SKM-1 treated with dmso at 0.1 percent for 144 hours (cell line): ENCODE data around the gene SLC7A10.
A peak's percentile ranks its signal among the peaks of the same experiment; 100 is the strongest.

Source experiments
- DNase-seq: peaks from one replicate; lab custom pipeline; 2025; ENCODE audit not compliant: unreplicated experiment; lab: John Stamatoyannopoulos, UW

The SLC7A10 gene

DNA sequence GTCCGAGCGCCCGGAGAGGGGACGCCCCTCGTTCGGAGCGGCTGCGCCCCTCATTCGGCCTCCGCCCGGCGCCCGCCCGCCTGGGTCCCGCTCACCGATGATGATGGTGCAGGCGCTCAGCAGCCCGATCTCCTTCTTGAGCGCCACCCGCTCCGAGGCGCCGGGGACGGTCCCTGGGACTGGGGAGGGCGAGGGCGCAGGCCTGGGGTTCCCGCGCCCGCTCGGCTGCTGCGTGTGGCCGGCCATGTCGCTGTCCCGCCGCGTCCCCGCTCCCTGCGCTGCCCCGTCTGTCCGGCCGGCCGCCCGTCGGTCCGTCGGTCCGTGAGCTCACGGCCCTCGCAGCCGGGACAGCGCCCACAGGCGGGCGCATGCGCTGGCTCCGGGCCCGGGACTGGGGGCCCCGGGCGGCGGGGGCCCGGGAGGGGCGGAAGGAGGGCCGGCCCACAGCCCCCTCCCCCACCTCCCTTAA is at the start of gene SLC7A10:
Gene SLC7A10 (minus strand): TSS at position 393 of the 469 bp plus-strand sequence. CDS start 147 bp downstream, at position 246.
- DNase-seq: no peak

DNA sequence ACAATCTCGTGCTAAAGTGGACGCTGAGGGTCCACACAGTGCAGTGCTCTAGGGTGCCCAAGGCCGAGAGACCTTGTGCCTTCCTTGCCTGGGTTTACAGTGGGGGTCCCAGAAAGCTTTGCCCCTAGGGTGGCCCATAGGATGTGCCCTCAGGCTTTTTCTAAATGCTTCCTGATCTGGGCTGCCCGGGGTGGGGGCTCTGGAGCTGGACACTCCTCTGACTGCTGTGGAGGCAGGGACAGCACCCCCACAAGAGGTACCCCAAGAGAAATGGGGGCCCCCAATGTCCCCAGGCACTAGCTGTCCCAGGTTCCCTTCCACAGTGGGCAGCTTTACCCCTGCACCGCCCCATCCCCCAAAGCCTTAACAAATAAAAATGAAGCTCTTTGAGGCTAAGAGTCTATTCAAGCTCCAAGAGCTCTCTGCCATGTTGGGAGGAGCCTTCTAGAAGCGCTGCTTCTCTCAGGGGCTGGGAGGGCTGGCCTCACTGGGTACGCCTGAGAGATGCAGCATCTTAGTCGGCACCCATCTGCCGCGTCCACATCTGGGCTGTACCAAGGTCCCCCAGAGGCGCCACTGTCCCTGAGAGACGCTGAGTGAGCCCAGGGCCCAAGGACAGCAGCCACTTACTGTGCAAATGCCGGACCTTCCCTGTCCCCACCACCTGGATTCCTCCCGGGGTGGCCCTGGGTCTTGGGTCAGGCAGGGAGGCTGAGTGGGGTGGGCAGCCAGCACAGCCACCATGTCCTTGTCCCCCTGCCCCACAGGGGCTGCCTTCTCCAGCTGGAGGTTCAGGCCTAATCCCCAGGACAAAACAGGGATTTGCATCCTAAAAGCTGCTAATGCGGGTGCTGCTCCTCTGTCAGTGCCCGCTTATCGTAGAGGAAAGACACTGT is 49.3 kb upstream of the SLC7A10 start:
- no peak for DNase-seq

DNA sequence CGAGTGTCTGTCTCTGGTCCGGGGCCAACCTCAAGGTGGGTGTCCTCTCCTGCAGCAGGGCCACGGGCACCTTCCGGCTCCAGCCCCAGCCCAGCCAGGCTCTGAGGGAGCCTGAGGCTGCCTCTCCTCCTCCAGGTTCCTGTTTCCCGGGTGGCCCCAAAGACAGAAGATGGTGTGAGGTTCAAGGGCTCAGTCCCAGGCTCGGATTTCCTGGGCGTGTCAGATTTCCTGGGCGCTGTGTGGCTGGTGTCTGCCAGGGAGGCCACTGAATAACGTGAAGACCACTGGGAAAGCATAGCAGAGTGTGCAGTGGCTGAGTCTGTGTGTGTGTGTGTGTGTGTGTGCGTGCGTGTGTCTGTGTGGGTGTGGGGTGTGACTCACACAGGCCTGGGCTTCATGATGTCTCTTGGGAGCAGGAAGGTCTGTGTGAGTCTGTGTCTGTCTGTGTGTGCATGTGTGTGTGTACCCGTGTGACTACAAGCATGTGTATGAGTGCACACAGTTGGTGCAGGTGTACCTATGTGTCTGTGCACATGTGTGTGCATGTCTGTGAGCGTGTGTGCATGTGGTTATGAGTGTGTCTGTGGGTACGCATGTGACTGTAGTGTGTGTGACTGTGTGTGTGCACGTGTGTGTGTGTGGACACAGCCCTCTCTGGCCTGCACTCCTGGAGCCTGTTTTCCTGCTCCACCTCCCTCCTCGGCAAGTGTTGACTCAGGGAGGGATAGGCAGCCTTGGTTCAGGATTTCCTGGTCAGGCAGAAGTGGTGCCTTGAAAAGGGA is 48.4 kb upstream of the SLC7A10 start:
- DNase-seq: peak; percentile 66

DNA sequence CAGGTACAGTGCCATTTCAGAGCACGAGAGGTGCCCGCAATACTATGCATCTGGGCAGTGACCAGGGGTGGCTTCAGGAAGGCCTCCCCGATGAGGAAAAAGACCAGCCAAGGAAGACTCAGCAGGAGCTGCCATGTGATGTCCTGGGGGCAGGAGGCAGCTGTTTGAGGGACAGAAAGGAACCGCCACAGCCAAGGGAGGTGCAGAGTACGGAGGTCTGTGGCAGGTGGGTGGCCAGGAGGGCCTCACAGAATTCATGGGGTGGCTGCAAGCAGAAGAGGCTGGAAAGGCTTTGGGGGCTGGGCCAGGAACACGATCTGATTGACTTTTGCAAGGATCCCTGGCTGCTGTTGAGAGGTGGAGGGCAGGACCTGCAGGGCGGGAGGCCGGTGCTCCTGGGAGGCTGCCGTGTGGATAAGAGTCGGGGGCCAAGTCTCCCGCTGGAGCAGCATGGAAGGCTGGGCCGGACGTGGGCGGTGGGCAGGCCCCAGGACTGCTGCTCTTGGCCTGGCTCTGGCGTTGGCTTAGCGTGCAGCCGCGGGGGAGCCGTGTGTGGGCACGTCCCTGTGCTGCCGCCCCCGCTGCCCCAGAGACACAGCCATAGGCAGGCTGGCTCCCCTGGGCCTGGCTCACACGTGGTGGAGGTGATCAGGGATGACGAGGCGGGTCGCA is 47.6 kb upstream of the SLC7A10 start:
- DNase-seq: no peak

DNA sequence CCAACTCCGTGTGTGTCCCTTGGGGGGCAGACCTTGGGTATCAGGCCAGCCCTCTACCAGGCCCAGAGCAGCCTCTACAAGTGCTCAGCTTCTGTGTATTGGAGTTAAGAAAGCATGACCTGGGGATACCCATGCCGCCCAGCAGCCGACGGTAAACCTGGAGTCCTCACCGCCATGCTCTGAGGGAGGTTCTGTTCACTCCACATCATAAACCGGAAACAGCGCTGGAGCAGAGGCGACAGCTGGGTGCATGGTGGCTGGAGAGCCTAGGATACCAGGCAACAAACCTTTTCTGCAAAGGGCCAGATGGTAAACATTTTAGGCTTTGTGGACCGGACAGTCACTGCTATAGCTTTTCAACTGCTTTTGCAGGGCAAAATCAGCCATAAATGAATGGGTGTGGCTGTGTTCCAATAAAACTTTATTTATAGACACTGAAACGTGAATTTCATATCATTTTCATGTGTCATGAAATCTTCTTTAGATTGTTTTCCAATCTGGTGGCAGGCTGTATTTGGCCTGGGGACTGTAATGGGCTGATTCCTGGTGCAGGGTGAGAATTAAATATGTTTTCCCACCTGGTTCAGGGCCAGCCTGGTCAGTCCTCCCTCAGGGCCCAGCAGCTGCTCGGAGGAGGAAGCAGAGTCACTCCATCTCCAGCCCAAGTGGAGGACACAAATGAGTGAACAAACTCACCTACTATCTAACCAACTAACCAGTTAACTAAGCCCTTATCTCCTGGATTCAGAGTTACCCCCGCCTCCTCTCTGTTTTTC is 45.8 kb upstream of the SLC7A10 start:
- no peak for DNase-seq

DNA sequence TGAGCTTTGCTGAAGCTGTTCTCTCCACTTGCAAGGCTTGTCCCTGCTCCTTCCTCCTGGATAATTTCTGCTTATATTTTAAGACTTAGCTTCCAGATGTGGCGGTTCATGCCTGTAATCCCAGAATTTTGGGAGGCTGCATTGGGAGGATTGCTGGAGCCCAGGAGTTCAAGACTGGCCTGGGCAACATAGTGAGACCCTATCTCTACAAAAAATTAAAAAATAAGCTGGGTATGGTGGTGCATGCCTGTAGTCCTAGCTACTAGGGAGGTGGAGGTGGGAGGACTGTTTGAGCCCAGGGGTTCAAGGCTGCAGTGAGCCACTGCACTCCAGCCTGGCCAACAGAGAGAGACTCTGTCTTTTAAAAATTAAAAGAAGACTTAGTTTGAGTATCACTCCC is 45.1 kb upstream of the SLC7A10 start:
- no peak for DNase-seq

DNA sequence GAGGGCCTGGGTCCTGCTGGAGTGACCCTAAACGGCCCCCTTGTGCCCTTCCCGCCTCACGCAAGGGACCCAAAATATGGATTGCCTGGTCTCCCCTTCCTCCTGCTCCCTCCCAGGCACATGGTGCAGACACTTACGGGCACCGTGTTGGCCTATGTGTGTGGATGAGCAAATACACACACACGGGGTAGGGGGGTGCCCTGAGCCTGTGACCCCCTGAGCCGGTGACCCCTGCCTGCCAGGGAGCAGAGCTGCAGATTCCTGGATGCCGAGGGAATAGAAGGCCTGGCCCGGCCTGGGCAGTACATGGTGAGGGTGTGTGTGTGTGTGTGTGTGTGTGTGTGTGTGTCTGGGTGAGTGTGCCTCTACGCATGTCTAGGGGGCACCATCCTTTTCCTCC is 43.4 kb upstream of the SLC7A10 start:
- no peak for DNase-seq

DNA sequence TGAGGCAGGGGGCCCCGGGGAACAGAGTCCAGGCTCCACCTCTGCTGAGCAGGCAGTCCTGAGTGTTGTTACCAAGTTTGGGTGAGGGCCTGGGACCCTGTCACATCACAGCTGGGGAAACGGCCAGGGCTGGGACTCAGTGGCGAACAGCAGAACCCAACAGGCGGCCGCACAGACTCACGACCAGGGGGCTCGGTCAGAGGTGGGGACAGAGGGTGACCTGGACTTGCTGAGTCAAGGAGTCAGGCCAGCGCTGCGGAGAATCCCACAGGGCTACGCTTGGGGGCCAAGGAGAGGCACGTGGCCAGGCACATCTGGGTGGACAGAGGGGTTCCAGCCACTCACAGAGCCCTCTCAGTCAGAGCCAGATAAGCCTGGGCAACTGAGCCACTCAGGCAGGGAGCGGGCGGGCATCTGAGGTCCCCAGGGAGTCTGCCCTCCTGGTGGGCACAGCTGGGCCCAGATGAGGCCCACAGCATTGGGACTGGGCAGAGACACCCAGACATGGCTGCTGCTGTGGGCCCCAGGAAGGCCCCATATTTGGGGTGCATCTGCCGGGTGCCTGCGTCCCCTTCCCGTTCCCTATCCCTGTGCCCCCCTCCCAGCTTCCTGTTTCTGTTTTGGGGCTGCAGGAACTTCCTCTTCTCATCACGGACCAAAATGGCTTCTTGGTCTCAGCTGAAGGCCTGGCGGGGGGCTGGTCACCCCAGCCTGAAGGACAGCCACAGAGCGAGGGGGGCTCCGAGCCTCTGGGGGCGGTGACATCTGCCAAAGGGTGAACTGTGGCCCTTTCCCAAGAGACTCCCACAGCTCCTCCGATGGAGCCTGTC is 42.7 kb upstream of the SLC7A10 start:
- peak; percentile 25 for DNase-seq

DNA sequence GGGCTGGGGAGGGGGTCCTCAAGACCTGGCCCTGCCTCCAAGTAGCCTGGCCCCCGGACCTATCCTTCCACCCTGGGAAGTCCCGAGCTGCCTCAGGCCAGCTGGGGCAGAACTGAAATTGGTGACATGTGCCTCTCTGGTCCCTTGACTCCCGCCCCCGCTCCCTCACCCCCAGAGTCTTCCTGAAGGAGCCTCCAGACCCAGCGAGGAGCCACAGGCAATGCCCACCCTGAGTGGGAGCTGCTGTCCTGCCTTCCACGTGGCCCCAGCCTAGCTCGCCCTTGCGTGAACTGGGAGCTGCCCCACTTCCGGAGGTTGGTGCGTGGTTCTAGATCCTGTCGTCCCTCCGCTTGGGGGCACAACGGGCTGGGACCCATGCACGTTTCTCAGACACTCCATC is 42.1 kb upstream of the SLC7A10 start:
- no peak for DNase-seq

DNA sequence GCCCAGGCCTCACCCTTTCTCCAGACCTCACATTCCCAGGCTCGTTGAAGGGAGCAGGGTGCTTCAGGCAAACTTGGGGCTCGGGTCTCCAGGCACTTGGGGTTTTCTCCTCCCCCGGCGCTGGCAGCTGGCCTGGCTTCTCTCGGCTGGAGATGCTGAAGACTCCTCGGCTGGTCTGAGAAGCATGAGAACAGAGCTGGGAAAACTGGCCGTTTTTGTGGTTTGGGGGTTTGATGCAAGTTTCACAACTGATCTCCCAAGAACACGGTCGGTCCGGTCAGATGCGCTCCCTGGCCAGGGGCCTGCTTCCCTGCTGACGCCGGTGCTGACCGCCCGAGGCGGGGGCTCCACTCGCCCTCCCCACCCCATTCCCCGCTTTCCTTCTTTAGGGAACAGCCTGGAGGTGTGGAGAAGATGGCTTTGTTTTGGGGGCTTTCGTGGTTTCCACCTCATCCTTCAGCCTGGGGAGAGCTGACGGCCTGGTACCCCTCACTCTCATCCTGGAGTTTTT is 41.4 kb upstream of the SLC7A10 start:
- peak; percentile 30 for DNase-seq

DNA sequence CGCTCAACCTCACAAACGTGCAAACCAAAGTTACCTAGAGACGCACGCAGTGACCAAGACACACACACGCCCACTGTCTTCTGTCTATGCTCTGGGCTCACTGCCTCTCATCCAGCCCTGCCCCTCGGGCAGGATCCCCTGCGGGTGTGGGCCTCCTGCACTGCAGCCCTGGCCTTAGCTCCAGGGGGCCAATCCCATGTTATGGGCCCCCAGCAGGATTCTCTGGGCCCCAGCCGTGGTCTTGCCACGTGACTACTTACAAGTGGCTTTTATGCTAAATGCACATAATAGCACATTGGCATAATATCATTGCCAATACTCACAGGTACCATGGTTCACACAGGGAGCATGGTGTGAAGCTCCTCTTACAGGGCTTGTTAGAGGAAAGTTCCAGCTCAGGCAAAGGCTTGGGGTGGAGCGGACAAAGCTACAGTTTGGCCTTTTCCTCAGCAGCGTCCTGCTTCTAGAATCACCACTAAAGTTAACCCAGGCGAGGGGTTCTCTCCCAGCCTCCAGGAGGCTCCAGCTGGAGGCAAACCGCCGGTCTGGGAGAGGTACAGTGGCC is 39.3 kb upstream of the SLC7A10 start:
- no peak for DNase-seq

DNA sequence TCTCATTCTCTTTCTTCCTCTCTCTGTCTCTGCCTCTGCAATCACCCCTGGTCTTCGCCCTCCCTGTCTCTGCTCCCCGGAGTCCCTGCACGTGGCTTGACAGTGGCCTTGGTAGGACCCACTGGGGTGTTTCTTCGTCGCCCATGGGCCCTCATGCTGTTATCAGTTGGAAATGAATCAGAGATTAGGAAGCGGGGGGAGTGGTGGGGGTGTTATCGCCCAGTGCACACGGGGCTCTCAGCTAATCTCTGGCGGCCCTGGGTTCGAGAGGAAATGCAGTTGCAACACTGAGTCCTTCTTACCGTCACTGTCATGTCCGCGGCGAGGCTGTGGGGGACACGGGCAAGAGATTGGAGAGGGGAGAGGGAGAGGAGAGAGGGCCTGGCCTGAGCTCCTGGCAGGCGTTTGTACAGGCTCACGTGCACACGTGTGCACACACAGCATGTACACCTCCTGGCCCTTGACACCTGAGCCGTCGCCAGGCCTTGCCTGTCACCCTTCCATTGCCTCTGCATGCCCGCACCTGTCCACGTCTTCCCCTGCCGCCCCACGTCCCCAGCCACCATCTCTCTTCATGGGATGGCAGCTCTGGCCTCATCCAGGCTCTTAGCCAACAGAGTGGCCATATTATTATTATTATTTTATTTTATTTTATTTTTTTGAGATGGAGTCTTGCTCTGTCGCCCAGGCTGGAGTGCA is 37.8 kb upstream of the SLC7A10 start:
- no peak for DNase-seq

DNA sequence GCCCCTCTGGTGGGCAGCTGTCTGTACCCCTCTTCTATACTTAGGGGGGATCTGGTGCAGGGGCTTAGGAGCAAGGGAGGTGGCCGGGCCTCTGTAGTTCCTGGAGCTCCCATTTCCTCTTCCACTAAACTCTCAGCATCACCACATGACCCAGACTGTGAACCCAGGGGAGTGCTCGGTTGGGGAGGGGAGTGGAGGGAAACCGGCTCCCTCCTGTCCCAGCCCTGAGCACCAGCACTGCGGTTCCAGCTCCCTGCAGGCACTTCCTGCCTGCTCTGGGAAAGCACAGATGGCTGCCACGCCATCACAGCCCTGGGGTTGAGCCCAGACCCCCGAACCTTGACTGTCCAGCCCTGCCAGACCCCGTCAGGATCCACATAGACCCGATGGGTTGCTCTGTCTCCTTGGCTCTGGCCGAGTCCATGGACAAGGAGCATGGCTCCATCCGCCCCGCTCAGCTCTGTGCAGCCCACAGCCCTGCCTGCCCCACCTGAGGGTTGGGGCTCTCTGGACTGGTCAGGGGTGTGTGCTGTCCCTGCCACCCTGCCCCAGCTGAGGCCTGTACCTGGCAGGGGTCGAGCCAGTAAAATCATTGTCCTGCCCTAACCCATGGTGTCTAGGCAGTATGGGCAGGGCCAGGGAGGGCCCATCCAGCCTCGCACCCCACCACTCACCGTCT is 36.0 kb upstream of the SLC7A10 start:
- DNase-seq: peak; percentile 37

DNA sequence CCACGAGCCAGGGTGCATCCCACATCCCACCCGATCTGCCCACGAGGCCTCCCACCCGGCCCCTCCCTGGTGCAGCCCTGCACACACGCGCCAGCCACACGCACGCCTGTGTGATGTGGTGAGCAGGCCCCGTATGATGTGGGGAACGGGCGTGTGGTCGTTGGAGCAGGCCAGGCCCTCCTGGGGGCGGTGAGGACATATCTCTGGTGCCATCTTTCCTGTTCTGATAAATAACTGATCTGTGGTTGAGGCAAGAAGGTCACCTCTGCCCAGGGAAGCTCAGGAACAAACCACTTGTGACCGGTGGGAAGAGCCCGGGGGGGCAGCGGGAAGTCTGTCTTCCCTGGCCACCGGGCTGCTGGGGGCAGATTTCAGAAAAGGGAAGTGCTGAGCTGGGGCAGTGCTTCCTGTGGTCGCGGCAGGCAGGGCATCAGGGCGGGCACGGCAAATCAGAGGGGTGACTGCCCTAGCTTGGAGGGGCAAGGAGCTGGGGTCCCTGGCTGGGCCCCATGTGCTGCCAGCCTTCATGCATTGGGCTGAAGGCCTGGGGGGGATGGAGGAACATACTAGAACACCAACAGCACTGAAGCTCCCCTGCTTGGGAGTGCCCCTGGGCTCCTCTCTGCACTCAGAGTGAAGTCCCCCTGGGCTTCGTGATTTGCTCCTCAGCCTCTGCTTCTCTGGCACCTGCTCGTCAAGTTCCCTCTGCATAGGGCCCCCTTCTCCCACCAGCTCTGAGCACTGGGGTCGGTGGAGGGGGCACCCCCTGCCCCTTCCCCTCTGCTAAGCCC is 35.2 kb upstream of the SLC7A10 start:
- peak; percentile 82 for DNase-seq

DNA sequence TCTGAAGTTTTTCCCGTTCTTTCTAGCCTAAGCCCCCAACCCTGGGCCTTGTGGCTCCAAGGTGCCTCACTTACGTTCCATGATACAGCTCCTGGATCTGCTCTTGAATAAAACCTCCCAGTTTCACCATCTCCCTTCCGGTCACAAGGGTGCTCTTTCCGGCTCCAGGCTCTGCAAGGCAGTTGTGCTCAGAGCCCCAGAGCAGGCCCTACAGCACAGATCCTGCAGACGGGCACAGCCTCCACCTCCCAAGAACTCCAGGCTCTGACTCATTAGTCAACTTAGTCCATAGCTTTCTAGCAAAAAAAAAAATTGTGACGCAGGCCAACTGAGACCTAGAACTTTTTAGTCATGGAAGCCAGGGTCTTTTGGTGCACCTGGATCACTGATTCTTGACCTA is 33.9 kb upstream of the SLC7A10 start:
- DNase-seq: peak; percentile 89

DNA sequence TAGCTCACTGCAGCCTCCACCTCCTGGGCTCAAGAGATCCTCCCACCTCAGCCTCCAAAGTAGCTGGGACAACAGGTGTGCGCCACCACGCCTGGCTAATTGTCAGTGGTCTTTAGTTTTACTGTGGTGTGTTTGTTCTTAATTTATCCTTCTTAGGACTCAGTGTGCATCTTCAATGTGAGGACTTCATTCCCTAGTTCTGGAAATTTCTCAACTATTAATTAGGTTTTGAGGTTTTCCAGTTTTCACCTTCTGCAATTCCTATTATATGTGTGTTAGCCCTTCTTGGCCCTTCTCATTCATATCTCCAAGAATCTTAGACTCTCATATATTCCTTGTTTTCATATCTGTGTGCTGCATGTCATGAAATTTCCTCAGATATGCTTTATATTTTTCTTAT is 32.2 kb upstream of the SLC7A10 start:
- no peak for DNase-seq

DNA sequence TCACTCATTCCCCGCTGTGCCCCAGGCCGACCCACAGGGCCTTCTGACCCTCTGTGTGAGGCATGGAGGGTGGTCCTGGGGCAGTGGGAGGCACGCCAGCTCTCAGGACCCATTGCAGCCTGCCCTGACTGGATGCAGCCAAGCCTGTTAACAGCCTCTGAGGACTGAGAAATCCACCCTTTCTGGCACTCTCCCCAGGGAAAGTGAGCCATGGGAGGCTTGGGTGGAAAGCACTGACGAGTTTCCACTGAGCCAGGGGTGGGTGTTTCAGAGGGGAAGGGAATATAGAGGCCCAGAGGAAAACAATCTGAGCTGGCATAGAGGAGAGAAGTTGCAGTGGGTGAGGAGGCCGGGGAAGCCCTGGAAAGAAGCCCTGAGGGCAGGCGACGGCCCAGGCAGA is 30.6 kb upstream of the SLC7A10 start:
- no peak for DNase-seq
